ENCODE data around the gene SOHLH1. TPM values are rescaled to one million over a fixed set of nuclear protein-coding genes. Genes with fewer than 3 reads are reported as not detected.
"Not testable (repeated sequence)": the region's sequence is repeated elsewhere in the genome, so short reads cannot be mapped to it uniquely, and the experiment has no call there.

Gene SOHLH1
- total RNA-seq, 3 donors from 2014 or later (not counting 1 experiment from before 2014, with no cell fraction given): not detected

DNA sequence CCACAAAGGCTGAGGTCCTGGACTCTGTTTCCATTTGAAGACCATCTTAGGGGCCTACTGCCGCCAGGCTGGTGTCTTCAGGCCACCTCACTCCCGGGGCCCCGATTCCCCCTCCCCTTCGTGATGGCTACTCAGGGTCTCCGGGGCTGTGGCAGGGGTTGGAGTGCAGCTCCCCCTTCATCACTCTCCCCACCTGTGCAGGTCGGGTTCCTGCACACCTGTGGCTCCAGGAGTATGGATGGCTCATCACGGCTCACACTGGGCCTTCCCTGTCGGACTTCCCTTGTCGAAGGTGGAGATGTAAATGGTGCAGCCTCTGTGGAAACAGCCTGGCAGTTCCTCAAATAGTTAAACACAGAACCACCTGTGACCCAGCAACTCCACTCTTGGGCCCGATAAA is 24.3 kb downstream of the SOHLH1 start:
- no peak for DNase-seq
- Histone ChIP-seq H3K4me3 (ENCODE audit: low read length) (no peak overlapping the region), H3K27me3 (ENCODE audit: control insufficient read depth, insufficient read depth, low read length) (no peaks in the 10 kb centered on the region), H3K9me3 (ENCODE audit: control insufficient read depth, insufficient read depth, low read length) (no peaks in the 10 kb centered on the region), H3K36me3 (ENCODE audit: control insufficient read depth, insufficient read depth, low read length) (no peaks in the 10 kb centered on the region), H3K4me1 (ENCODE audit: control insufficient read depth, insufficient read depth, low read length) (no peaks in the 10 kb centered on the region), H3K27ac (ENCODE audit: low read length) (no peak overlapping the region)
- intact Hi-C loops (cut with micrococcal nuclease): no loop called here
- no peaks in the 10 kb centered on the region for H3K4me1 Mint-ChIP-seq
- no peak overlapping the region for H3K27ac Mint-ChIP-seq
- ATAC-seq: no peak
- TF ChIP-seq, protein P1, sequence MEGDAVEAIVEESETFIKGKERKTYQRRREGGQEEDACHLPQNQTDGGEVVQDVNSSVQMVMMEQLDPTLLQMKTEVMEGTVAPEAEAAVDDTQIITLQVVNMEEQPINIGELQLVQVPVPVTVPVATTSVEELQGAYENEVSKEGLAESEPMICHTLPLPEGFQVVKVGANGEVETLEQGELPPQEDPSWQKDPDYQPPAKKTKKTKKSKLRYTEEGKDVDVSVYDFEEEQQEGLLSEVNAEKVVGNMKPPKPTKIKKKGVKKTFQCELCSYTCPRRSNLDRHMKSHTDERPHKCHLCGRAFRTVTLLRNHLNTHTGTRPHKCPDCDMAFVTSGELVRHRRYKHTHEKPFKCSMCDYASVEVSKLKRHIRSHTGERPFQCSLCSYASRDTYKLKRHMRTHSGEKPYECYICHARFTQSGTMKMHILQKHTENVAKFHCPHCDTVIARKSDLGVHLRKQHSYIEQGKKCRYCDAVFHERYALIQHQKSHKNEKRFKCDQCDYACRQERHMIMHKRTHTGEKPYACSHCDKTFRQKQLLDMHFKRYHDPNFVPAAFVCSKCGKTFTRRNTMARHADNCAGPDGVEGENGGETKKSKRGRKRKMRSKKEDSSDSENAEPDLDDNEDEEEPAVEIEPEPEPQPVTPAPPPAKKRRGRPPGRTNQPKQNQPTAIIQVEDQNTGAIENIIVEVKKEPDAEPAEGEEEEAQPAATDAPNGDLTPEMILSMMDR (IDR thresholded peaks at IDR 0.05): no peak
- H3K9me3 Mint-ChIP-seq: no peaks in the 10 kb centered on the region
- no peaks in the 10 kb centered on the region for H3K36me3 Mint-ChIP-seq
- peaks cover 0 to 3% of the 10 kb centered on the region in 2 donors for H3K27me3 Mint-ChIP-seq (ENCODE audit: low read depth in 2 of 2)
- H3K4me3 Mint-ChIP-seq: no peak overlapping the region
- WGBS (ENCODE audit: insufficient coverage): 73% methylated on average over 10 of the region's 10 CpGs

DNA sequence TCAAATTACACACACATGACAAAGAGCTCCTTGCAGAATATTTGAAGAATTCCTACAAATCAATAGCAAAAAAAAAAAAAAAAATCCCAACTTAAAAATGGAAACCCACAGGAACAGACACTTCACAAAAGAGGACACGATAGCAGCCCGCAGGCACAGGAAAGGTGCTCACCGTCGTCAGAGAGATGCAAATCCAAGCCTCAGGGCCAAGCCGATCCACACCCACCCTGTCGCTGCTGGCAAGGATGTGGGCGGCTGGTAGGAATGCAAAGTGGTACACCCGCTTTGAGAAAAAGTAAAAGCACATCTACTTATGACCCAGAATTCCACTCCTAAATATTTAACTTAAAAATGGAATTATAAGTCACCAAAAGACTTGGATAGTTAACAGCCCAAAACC is 25.3 kb downstream of the SOHLH1 start:
- no peak for DNase-seq
- intact Hi-C loops (cut with micrococcal nuclease): no loop called here
- WGBS (ENCODE audit: insufficient coverage): 89% methylated on average over 8 of the region's 8 CpGs

DNA sequence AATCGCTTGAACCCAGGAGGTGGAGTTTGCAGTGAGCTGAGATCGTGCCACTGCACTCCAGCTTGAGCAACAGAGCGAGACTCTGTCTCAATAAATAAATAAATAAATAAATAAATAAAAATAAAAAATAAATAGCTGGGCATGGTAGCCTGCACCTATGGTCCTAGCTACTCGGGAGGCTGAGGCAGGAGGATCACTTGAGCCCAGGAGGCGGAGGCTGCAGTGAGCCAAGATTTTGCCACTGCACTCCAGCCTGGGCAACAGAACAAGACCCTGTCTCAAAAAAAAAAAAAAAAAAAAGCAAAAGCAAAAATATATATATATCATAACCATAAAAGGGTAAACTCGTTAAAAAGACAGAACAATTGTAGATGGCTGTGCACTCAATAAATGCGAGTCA is 26.5 kb downstream of the SOHLH1 start:
- H3K36me3 Mint-ChIP-seq; H3K4me1 Mint-ChIP-seq; H3K27ac ChIP-seq (ENCODE audit: low read length); ATAC-seq; H3K9me3 Mint-ChIP-seq; H3K4me1 ChIP-seq (ENCODE audit: control insufficient read depth, insufficient read depth, low read length); H3K27ac Mint-ChIP-seq; H3K27me3 Mint-ChIP-seq (ENCODE audit: low read depth in 2 of 2); intact Hi-C loops (cut with micrococcal nuclease); H3K9me3 ChIP-seq (ENCODE audit: control insufficient read depth, insufficient read depth, low read length); H3K27me3 ChIP-seq (ENCODE audit: control insufficient read depth, insufficient read depth, low read length); DNase-seq; H3K4me3 Mint-ChIP-seq; H3K36me3 ChIP-seq (ENCODE audit: control insufficient read depth, insufficient read depth, low read length); H3K4me3 ChIP-seq (ENCODE audit: low read length): not testable (repeated sequence)
- 98% methylated on average over 5 of the region's 7 CpGs for WGBS (ENCODE audit: insufficient coverage)

More for the DNA sequence above, 25.3 kb downstream of the SOHLH1 start:
- Histone ChIP-seq H3K4me3 (ENCODE audit: low read length) (no peak overlapping the region), H3K36me3 (ENCODE audit: control insufficient read depth, insufficient read depth, low read length) (no peaks in the 10 kb centered on the region), H3K27ac (ENCODE audit: low read length) (no peak overlapping the region), H3K9me3 (ENCODE audit: control insufficient read depth, insufficient read depth, low read length) (no peaks in the 10 kb centered on the region), H3K4me1 (ENCODE audit: control insufficient read depth, insufficient read depth, low read length) (no peaks in the 10 kb centered on the region), H3K27me3 (ENCODE audit: control insufficient read depth, insufficient read depth, low read length) (no peaks in the 10 kb centered on the region)
- Mint-ChIP-seq H3K4me1 (no peaks in the 10 kb centered on the region), H3K27me3 (ENCODE audit: low read depth in 2 of 2) (peaks cover 0 to 3% of the 10 kb centered on the region in 2 donors), H3K4me3 (no peak overlapping the region), H3K36me3 (no peaks in the 10 kb centered on the region), H3K27ac (no peak overlapping the region), H3K9me3 (no peaks in the 10 kb centered on the region)
- TF ChIP-seq, protein P1 (IDR thresholded peaks at IDR 0.05): no peak
- no peak for ATAC-seq

DNA sequence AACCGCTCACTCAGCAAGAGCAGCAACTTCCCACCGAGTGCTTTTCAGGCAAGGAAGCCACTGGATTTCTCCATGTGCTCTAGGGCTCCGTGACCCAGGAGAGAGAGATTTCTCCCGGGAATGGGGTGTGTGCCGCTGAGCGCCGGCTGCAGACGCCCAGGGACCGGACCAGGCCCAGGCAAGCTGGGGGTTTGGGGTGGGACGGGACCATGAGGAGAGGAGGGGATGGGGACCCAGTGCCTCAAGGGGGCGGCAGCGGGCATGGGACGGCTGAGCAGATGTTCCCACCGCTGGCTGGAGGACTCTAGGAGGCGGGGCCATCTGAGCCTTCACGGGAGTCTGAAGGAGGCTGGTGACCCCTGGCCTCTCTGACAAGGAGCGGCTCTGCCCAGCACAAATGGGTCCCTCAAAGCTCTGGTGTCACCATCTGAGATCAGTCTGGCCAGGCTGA is 27.7 kb downstream of the SOHLH1 start:
- no peaks in the 10 kb centered on the region for H3K4me1 Mint-ChIP-seq
- intact Hi-C loops (cut with micrococcal nuclease): no loop called here
- WGBS (ENCODE audit: insufficient coverage): 58% methylated on average over 17 of the region's 17 CpGs
- ATAC-seq: no peak
- TF ChIP-seq, protein P1 (IDR thresholded peaks at IDR 0.05): no peak
- H3K36me3 Mint-ChIP-seq: no peaks in the 10 kb centered on the region
- DNase-seq: no peak
- Histone ChIP-seq H3K27ac (ENCODE audit: low read length) (no peak overlapping the region), H3K27me3 (ENCODE audit: control insufficient read depth, insufficient read depth, low read length) (no peaks in the 10 kb centered on the region), H3K36me3 (ENCODE audit: control insufficient read depth, insufficient read depth, low read length) (no peaks in the 10 kb centered on the region), H3K9me3 (ENCODE audit: control insufficient read depth, insufficient read depth, low read length) (no peaks in the 10 kb centered on the region), H3K4me3 (ENCODE audit: low read length) (no peak overlapping the region), H3K4me1 (ENCODE audit: control insufficient read depth, insufficient read depth, low read length) (no peaks in the 10 kb centered on the region)
- no peak overlapping the region for H3K27ac Mint-ChIP-seq
- no peak overlapping the region for H3K4me3 Mint-ChIP-seq
- peaks cover 0 to 3% of the 10 kb centered on the region in 2 donors for H3K27me3 Mint-ChIP-seq (ENCODE audit: low read depth in 2 of 2)
- H3K9me3 Mint-ChIP-seq: no peaks in the 10 kb centered on the region
